H1 (cell line): ENCODE data around the gene NELFA. TPM values are rescaled to one million over a fixed set of nuclear protein-coding genes. Genes with fewer than 3 reads are reported as not detected.

Experiments
- CTCF ChIA-PET: fragments of 300-600 bp; sonication (Branson Sonifier 250); formaldehyde crosslinking; loops from one replicate; lab custom pipeline; 2021; ENCODE audit not compliant: partially characterized antibody; lab: Charles Lee
- POLR2A ChIA-PET: fragments of 300-600 bp; sonication (Branson Sonifier 250); formaldehyde crosslinking; loops from one replicate; lab custom pipeline; 2021; ENCODE audit warnings: inconsistent platforms; ENCODE audit not compliant: partially characterized antibody; lab: Charles Lee
- DNase-seq, 2 experiments: peaks; one replicate each; pipeline versions ENCODE4 v3.0.0 to v3.0.0-alpha.2; 2010 to 2022; ENCODE audit warnings: low spot score in 2 of 2, low read depth in 1 of 2, mixed read lengths in 1 of 2
- FAIRE-seq: peaks from 2 replicates; lab custom pipeline; 2011; peaks lifted over from hg19 to GRCh38; lab: Jason Lieb, UNC
- H2AFZ ChIP-seq: 2 replicates; pipeline ENCODE4 v1.8.1; 2012; ENCODE audit warnings: low read length, inconsistent platforms
- H2AK5ac ChIP-seq: 2 replicates; pipeline ENCODE4 v1.6.1; 2013; ENCODE audit warnings: low read depth, low read length
- H2BK120ac ChIP-seq: replicated peaks from 2 replicates; pipeline ENCODE3; 2013; ENCODE audit warnings: low read depth, low read length, inconsistent platforms
- H2BK12ac ChIP-seq: 2 replicates; pipeline ENCODE4 v1.6.1; 2013; ENCODE audit warnings: low read depth, low read length
- H2BK15ac ChIP-seq: 2 replicates; pipeline ENCODE4 v1.6.1; 2013; ENCODE audit warnings: low read length
- H2BK20ac ChIP-seq: 2 replicates; pipeline ENCODE4 v1.6.1; 2013; ENCODE audit warnings: low read length
- H2BK5ac ChIP-seq: 2 replicates; pipeline ENCODE4 v1.6.1; 2013; ENCODE audit warnings: low read depth, low read length
- H3K14ac ChIP-seq: 2 replicates; pipeline ENCODE4 v1.6.1; 2013; ENCODE audit warnings: inconsistent platforms; ENCODE audit not compliant: insufficient read length
- H3K18ac ChIP-seq: 2 replicates; pipeline ENCODE4 v1.6.1; 2013; ENCODE audit warnings: low read length; ENCODE audit errors: extremely low read depth
- H3K23ac ChIP-seq: 2 replicates; pipeline ENCODE4 v1.6.1; 2013; ENCODE audit warnings: inconsistent platforms; ENCODE audit not compliant: insufficient read length
- H3K23me2 ChIP-seq: 2 replicates; pipeline ENCODE4 v1.6.1; 2013; ENCODE audit warnings: low read depth, low read length
- H3K27ac ChIP-seq: 2 replicates; pipeline ENCODE4 v1.6.1; 2011; ENCODE audit warnings: low read depth, low read length, inconsistent platforms
- H3K27me3 ChIP-seq, 4 experiments: replicated peaks in 1 of 4; 1 replicate in 1 of 4; 2 replicates in 3 of 4; pipeline versions ENCODE4 v1.6.1 to v1.8.1; 2011 to 2013; ENCODE audit warnings: low read length in 3 of 4, mild to moderate bottlenecking in 3 of 4, inconsistent platforms in 2 of 4, mixed read lengths in 2 of 4, moderate library complexity in 1 of 4; ENCODE audit not compliant: control insufficient read depth in 3 of 4, insufficient read depth in 3 of 4; ENCODE audit errors: extremely low read depth in 1 of 4
- H3K36me3 ChIP-seq, 4 experiments: 2 replicates each; pipeline versions ENCODE4 v1.6.1 to v1.8.1; 2011 to 2013; ENCODE audit warnings: mild to moderate bottlenecking in 4 of 4, low read length in 3 of 4, moderate library complexity in 2 of 4, control low read depth in 1 of 4, inconsistent platforms in 1 of 4; ENCODE audit not compliant: insufficient read depth in 4 of 4, control insufficient read depth in 2 of 4
- H3K4ac ChIP-seq: replicated peaks from 2 replicates; pipeline ENCODE3; 2013; ENCODE audit warnings: low read length, low read depth, mixed read lengths, inconsistent platforms; ENCODE audit not compliant: insufficient read length
- H3K4me1 ChIP-seq, 4 experiments: replicated peaks in 1 of 4; 1 replicate in 1 of 4; 2 replicates in 3 of 4; pipeline versions ENCODE4 v1.6.1 to v1.8.1; 2011 to 2013; ENCODE audit warnings: low read length in 3 of 4, inconsistent platforms in 2 of 4, mixed read lengths in 1 of 4; ENCODE audit not compliant: insufficient read depth in 4 of 4, control insufficient read depth in 3 of 4
- H3K4me2 ChIP-seq, 2 experiments: 2 replicates each; pipeline versions ENCODE4 v1.6.1 to v1.8.1; 2011 to 2013; ENCODE audit warnings: low read depth in 2 of 2, low read length in 2 of 2, control low read depth in 1 of 2, inconsistent platforms in 1 of 2, mild to moderate bottlenecking in 1 of 2; ENCODE audit not compliant: insufficient read depth in 1 of 2
- H3K4me3 ChIP-seq, 4 experiments: fragments of 200-600, 300-600 bp in 1 of 4; sonication (generic), shearing (Covaris generic), sonication (Bioruptor Twin) in 1 of 4; 2 replicates each; pipeline versions ENCODE4 v1.5.1 to v1.8.1; 2011 to 2016; ENCODE audit warnings: low read length in 4 of 4, low read depth in 3 of 4, control low read depth in 2 of 4, inconsistent platforms in 2 of 4, mild to moderate bottlenecking in 2 of 4, mixed read lengths in 1 of 4, moderate library complexity in 1 of 4; ENCODE audit not compliant: insufficient read depth in 2 of 4; ENCODE audit errors: extremely low read depth in 1 of 4
- H3K56ac ChIP-seq: replicated peaks from 2 replicates; pipeline ENCODE3; 2013; ENCODE audit warnings: low read depth, mild to moderate bottlenecking, mixed read lengths, low read length, inconsistent platforms; ENCODE audit not compliant: insufficient read length
- H3K79me1 ChIP-seq: 2 replicates; pipeline ENCODE4 v1.6.1; 2013; ENCODE audit warnings: low read depth, low read length, control low read depth
- H3K79me2 ChIP-seq, 2 experiments: 2 replicates each; pipeline versions ENCODE4 v1.6.1 to v1.8.1; 2012 to 2013; ENCODE audit warnings: low read length in 2 of 2, mild to moderate bottlenecking in 2 of 2, inconsistent platforms in 1 of 2; ENCODE audit not compliant: insufficient read depth in 2 of 2, control insufficient read depth in 1 of 2
- H3K9ac ChIP-seq, 4 experiments: replicated peaks in 1 of 4; 1 replicate in 1 of 4; 2 replicates in 3 of 4; pipeline versions ENCODE4 v1.6.1 to v1.8.1; 2011 to 2013; ENCODE audit warnings: low read depth in 3 of 4, low read length in 3 of 4, control low read depth in 2 of 4, mild to moderate bottlenecking in 2 of 4, moderate library complexity in 2 of 4, inconsistent platforms in 1 of 4; ENCODE audit errors: extremely low read depth in 1 of 4
- H3K9me3 ChIP-seq, 2 experiments: 2 replicates each; pipeline versions ENCODE4 v1.6.1 to v1.8.1; 2012 to 2013; ENCODE audit warnings: mild to moderate bottlenecking in 2 of 2, moderate library complexity in 2 of 2, control low read depth in 1 of 2, inconsistent platforms in 1 of 2, low read depth in 1 of 2, low read length in 1 of 2, mixed read lengths in 1 of 2; ENCODE audit not compliant: insufficient read depth in 2 of 2
- H4K20me1 ChIP-seq, 2 experiments: replicated peaks in 1 of 2; 2 replicates each; pipeline versions ENCODE3 to v1.8.1; 2011 to 2013; ENCODE audit warnings: inconsistent platforms in 2 of 2, low read length in 2 of 2, mild to moderate bottlenecking in 1 of 2; ENCODE audit not compliant: insufficient read depth in 2 of 2, control insufficient read depth in 1 of 2
- H4K5ac ChIP-seq: 2 replicates; pipeline ENCODE4 v1.6.1; 2013; ENCODE audit warnings: low read length, low read depth, mixed read lengths, inconsistent platforms; ENCODE audit not compliant: insufficient read length
- H4K8ac ChIP-seq: 2 replicates; pipeline ENCODE4 v1.8.0; 2013; ENCODE audit warnings: mild to moderate bottlenecking, moderate library complexity, low read length, inconsistent platforms; ENCODE audit not compliant: insufficient read depth; ENCODE audit errors: extremely low read depth
- H4K91ac ChIP-seq: replicated peaks from 2 replicates; pipeline ENCODE3; 2013; ENCODE audit warnings: low read length, mixed read lengths, inconsistent platforms; ENCODE audit not compliant: insufficient read length
- BCL11A ChIP-seq, 2 experiments: IDR thresholded peaks; one replicate each; pipeline ENCODE4 v1.6.1; 2011; ENCODE audit warnings: low read depth in 2 of 2, low read length in 2 of 2, mild to moderate bottlenecking in 2 of 2
- BRCA1 ChIP-seq: IDR thresholded peaks from 2 replicates; pipeline ENCODE4 v1.6.1; 2012; ENCODE audit warnings: low read depth, low read length, improper control_type of control experiment
- CHD1 ChIP-seq: IDR thresholded peaks from 2 replicates; pipeline ENCODE4 v1.6.1; 2012; ENCODE audit warnings: low read depth, low read length, improper control_type of control experiment
- CTBP2 ChIP-seq: IDR thresholded peaks from 2 replicates; pipeline ENCODE4 v1.7.0; 2011; ENCODE audit warnings: borderline replicate concordance, mild to moderate bottlenecking, moderate library complexity, mixed read lengths, low read length; ENCODE audit not compliant: insufficient read depth, insufficient read length
- FOSL1 ChIP-seq: IDR thresholded peaks from 2 replicates; pipeline ENCODE4 v1.6.1; 2011; ENCODE audit warnings: mild to moderate bottlenecking, low read depth, low read length, moderate library complexity; ENCODE audit not compliant: insufficient read depth
- JUND ChIP-seq: IDR thresholded peaks from 2 replicates; pipeline ENCODE4 v1.6.1; 2011; ENCODE audit warnings: mild to moderate bottlenecking, improper control_type of control experiment, low read length
- KDM1A ChIP-seq: fragments of 200-600, 300-600 bp; sonication (generic); IDR thresholded peaks from 2 replicates; pipeline ENCODE4 v1.7.1; 2016; ENCODE audit warnings: mild to moderate bottlenecking, low read length, borderline replicate concordance
- POLR2A ChIP-seq, 2 experiments: IDR thresholded peaks; 1 replicate in 1 of 2; 2 replicates in 1 of 2; pipeline ENCODE4 v1.6.1; 2011; ENCODE audit warnings: low read depth in 2 of 2, low read length in 2 of 2, mild to moderate bottlenecking in 2 of 2; ENCODE audit errors: control extremely low read depth in 1 of 2
- POLR2AphosphoS5 ChIP-seq: IDR thresholded peaks from 2 replicates; pipeline ENCODE4 v1.6.1; 2011; ENCODE audit warnings: low read depth, low read length
- RBBP5 ChIP-seq: IDR thresholded peaks from 2 replicates; pipeline ENCODE4 v1.7.1; 2012; ENCODE audit warnings: low read depth, mild to moderate bottlenecking, inconsistent platforms, low read length, moderate library complexity, borderline replicate concordance
- RXRA ChIP-seq: IDR thresholded peaks from 2 replicates; pipeline ENCODE4 v1.6.1; 2011; ENCODE audit warnings: low read depth, mild to moderate bottlenecking, low read length, moderate library complexity; ENCODE audit not compliant: insufficient read depth
- TAF7 ChIP-seq: optimal IDR thresholded peaks from 2 replicates; pipeline ENCODE3; 2011; ENCODE audit warnings: low read depth, mild to moderate bottlenecking, inconsistent platforms, low read length, moderate library complexity, borderline replicate concordance
- YY1 ChIP-seq: IDR thresholded peaks from 2 replicates; pipeline ENCODE4 v1.6.1; 2011; ENCODE audit warnings: low read depth, mild to moderate bottlenecking, low read length
- ZNF274 ChIP-seq: IDR thresholded peaks from 2 replicates; pipeline ENCODE4 v1.7.0; 2012; ENCODE audit warnings: low read length, borderline replicate concordance; ENCODE audit errors: extremely low read depth
- WGBS, 2 experiments: shearing (Covaris generic) in 1 of 2; methylation state at CpG; one replicate each; pipeline versions ENCODE4 v1.1.6 to v1.1.7; 2013 to 2015; ENCODE audit warnings: low lambda C conversion rate in 2 of 2, mixed read lengths in 2 of 2, inconsistent platforms in 1 of 2, low coverage in 1 of 2, missing lambda C conversion rate in 1 of 2; ENCODE audit not compliant: insufficient replicate concordance in 2 of 2, insufficient coverage in 1 of 2, insufficient read length in 1 of 2; ENCODE audit errors: extremely low coverage in 1 of 2, missing lambda C conversion rate in 1 of 2; 5-methylcytosine and 5-hydroxymethylcytosine counted together
- polyA plus RNA-seq, 7 experiments: library from polyadenylated mRNA; depleted of rRNA in 3 of 7; stranded (reverse) in 5 of 7; unstranded in 2 of 7; fragments of >200 nt in 5 of 7; fragments of 200-250 nt in 2 of 7; gene quantifications; 1 replicate in 5 of 7; 2 replicates in 1 of 7; 4 replicates in 1 of 7; pipeline versions ENCODE4 v1.2.1 to v1.2.3, GENCODE V29; 2011 to 2013; ENCODE audit warnings: missing spikeins in 2 of 7, mixed read lengths in 2 of 7
- total RNA-seq: library from RNA; stranded (reverse); fragmentation: NEBNext Ultra II Directional; extraction: Animal tissue kit (Norgen Biotek cat#: 25700); gene quantifications from 2 replicates; pipeline ENCODE4 v1.2.1, GENCODE V29; 2021

Gene NELFA
- total and polyA plus RNA-seq, 2 of the 8 experiments (the other 6 are each of a cell fraction or from before 2014, with no cell fraction given), result 41.8 to 57.5 TPM

DNA sequence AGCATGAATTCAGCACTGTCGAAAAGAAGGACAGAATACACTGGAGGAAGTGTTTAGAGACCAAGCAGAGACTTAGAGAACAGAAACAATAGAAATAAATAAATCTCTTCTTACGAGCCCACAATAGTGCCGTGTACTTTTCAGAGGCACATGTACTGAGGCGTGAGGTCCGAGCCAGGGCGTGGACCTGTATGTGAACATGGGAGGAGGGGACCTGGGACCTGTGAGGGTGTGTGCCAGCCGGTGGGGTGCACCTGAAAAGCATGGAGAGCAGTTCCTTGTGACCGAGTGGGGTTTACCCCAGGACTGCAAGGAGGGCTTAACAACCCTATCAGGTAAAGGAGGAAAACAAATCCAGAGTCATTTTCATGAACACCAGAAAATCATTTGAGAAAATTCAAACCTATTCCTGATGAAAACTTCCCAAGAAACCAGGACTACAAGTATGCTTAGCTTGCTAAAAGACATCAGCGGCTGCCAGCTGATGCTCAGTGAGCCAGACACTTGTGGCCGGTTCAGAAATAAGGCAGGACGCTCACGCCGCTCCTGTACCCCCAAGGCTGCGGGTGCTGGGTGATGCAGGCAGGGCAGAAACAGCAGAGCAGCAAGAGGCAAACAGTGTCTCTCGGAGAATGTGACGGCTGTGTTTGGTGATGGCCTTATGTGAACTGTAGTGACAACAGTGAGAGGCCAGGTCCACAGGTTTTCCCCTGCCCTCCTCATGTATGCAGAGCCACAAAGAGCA lies 37.1 kb downstream of the NELFA start:
- H3K4me3 ChIP-seq, result no peak overlapping the region
- FAIRE-seq (no peak), DNase-seq (no peak)
- no peak overlapping the region for H3K14ac ChIP-seq
- no peak overlapping the region for H2AK5ac ChIP-seq
- CTCF ChIA-PET, result no interaction called here
- no peak overlapping the region for H4K5ac ChIP-seq
- H3K79me1 ChIP-seq, result peaks cover 2% of the 10 kb centered on the region; the same call in 1 of the 2 replicates
- H3K79me2 ChIP-seq, result no peaks in the 10 kb centered on the region
- H3K56ac ChIP-seq, result no peak overlapping the region
- peaks cover 2 to 12% of the 10 kb centered on the region in 2 experiments for H4K20me1 ChIP-seq
- H3K18ac ChIP-seq, result no peak overlapping the region
- H2BK20ac ChIP-seq, result no peak overlapping the region
- H3K23ac ChIP-seq, result no peak overlapping the region
- H3K4me1 ChIP-seq, result no peaks in the 10 kb centered on the region
- 93% methylated on average over 16 of the region's 16 CpGs; no CpG with 5 or more reads in 1 of the 2 experiments for WGBS, 2 experiments
- H3K4ac ChIP-seq, result no peak overlapping the region
- no peak overlapping the region for H2BK5ac ChIP-seq
- no peak overlapping the region for H3K4me2 ChIP-seq
- H2BK12ac ChIP-seq, result no peak overlapping the region
- no peak overlapping the region for H4K8ac ChIP-seq
- H3K27ac ChIP-seq, result no peak overlapping the region
- H4K91ac ChIP-seq, result no peak overlapping the region
- H3K36me3 ChIP-seq, result peaks cover 10 to 43% (median 28%) of the 10 kb centered on the region in 4 experiments; a peak in 7 of 8 replicates
- H3K23me2 ChIP-seq, result no peaks in the 10 kb centered on the region
- no peaks in the 10 kb centered on the region for H3K9me3 ChIP-seq
- no peak overlapping the region for H2BK15ac ChIP-seq
- POLR2A ChIA-PET, result interaction anchor here (0.5 to 1.3 kb wide), 2 partner anchors 13 to 40 kb away, joined by 4 to 5 read pairs; no protein-coding TSS in a partner anchor
- H2BK120ac ChIP-seq, result no peak overlapping the region
- H3K9ac ChIP-seq, result no peak overlapping the region
- no peak overlapping the region for H2AFZ ChIP-seq
- no peaks in the 10 kb centered on the region for H3K27me3 ChIP-seq
- TF ChIP-seq JUND (no peak), TAF7 (no peak), FOSL1 (no peak), RXRA (no peak), POLR2A (IDR thresholded peaks at IDR 0.05; ENCODE audit: control extremely low read depth in 1 of 2, low read depth in 2 of 2, low read length in 2 of 2) (no peak), ZNF274 (no peak), YY1 (no peak), KDM1A (no peak), POLR2AphosphoS5 (no peak), BCL11A (IDR thresholded peaks at IDR 0.05; ENCODE audit: low read depth in 2 of 2, low read length in 2 of 2) (no peak), BRCA1 (no peak), RBBP5 (no peak), CTBP2 (no peak), CHD1 (no peak)
